ENCODE measurements around the gene ATP10A. TPM values are rescaled to one million over a fixed set of nuclear protein-coding genes. Genes with fewer than 3 reads are reported as not detected.

The ATP10A gene
- total and polyA plus RNA-seq, 2 of the 8 experiments (the other 6 are each of a cell fraction or from before 2014, with no cell fraction given): 2.0 to 2.8 TPM

DNA sequence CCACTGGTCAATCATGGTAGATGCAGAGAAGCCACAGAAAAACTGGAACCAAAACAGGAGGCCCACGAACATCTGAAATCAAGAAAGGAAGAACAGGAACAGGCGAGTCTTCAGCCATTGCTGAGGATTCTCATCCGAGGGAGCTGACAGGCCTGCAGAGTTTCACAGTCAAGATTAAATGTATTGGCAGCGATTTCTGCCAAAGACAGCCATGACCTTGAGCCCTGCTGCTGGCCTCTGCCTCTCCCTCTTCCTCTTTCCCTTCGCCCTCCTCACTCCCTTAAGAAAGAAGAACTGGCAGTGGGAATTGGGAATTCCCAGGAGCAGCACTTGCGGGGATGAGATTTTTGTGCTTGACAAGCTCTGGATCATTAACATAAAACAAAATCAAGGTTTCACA is 179.7 kb downstream of the ATP10A start (continued):
- TF ChIP-seq, protein P1, sequence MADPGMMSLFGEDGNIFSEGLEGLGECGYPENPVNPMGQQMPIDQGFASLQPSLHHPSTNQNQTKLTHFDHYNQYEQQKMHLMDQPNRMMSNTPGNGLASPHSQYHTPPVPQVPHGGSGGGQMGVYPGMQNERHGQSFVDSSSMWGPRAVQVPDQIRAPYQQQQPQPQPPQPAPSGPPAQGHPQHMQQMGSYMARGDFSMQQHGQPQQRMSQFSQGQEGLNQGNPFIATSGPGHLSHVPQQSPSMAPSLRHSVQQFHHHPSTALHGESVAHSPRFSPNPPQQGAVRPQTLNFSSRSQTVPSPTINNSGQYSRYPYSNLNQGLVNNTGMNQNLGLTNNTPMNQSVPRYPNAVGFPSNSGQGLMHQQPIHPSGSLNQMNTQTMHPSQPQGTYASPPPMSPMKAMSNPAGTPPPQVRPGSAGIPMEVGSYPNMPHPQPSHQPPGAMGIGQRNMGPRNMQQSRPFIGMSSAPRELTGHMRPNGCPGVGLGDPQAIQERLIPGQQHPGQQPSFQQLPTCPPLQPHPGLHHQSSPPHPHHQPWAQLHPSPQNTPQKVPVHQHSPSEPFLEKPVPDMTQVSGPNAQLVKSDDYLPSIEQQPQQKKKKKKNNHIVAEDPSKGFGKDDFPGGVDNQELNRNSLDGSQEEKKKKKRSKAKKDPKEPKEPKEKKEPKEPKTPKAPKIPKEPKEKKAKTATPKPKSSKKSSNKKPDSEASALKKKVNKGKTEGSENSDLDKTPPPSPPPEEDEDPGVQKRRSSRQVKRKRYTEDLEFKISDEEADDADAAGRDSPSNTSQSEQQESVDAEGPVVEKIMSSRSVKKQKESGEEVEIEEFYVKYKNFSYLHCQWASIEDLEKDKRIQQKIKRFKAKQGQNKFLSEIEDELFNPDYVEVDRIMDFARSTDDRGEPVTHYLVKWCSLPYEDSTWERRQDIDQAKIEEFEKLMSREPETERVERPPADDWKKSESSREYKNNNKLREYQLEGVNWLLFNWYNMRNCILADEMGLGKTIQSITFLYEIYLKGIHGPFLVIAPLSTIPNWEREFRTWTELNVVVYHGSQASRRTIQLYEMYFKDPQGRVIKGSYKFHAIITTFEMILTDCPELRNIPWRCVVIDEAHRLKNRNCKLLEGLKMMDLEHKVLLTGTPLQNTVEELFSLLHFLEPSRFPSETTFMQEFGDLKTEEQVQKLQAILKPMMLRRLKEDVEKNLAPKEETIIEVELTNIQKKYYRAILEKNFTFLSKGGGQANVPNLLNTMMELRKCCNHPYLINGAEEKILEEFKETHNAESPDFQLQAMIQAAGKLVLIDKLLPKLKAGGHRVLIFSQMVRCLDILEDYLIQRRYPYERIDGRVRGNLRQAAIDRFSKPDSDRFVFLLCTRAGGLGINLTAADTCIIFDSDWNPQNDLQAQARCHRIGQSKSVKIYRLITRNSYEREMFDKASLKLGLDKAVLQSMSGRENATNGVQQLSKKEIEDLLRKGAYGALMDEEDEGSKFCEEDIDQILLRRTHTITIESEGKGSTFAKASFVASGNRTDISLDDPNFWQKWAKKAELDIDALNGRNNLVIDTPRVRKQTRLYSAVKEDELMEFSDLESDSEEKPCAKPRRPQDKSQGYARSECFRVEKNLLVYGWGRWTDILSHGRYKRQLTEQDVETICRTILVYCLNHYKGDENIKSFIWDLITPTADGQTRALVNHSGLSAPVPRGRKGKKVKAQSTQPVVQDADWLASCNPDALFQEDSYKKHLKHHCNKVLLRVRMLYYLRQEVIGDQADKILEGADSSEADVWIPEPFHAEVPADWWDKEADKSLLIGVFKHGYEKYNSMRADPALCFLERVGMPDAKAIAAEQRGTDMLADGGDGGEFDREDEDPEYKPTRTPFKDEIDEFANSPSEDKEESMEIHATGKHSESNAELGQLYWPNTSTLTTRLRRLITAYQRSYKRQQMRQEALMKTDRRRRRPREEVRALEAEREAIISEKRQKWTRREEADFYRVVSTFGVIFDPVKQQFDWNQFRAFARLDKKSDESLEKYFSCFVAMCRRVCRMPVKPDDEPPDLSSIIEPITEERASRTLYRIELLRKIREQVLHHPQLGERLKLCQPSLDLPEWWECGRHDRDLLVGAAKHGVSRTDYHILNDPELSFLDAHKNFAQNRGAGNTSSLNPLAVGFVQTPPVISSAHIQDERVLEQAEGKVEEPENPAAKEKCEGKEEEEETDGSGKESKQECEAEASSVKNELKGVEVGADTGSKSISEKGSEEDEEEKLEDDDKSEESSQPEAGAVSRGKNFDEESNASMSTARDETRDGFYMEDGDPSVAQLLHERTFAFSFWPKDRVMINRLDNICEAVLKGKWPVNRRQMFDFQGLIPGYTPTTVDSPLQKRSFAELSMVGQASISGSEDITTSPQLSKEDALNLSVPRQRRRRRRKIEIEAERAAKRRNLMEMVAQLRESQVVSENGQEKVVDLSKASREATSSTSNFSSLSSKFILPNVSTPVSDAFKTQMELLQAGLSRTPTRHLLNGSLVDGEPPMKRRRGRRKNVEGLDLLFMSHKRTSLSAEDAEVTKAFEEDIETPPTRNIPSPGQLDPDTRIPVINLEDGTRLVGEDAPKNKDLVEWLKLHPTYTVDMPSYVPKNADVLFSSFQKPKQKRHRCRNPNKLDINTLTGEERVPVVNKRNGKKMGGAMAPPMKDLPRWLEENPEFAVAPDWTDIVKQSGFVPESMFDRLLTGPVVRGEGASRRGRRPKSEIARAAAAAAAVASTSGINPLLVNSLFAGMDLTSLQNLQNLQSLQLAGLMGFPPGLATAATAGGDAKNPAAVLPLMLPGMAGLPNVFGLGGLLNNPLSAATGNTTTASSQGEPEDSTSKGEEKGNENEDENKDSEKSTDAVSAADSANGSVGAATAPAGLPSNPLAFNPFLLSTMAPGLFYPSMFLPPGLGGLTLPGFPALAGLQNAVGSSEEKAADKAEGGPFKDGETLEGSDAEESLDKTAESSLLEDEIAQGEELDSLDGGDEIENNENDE (IDR thresholded peaks at IDR 0.05; ENCODE audit: insufficient replicate concordance, low read length): no peak
- TF ChIP-seq BCL11A (IDR thresholded peaks at IDR 0.05; ENCODE audit: low read depth in 2 of 2, low read length in 2 of 2): no peak
- TF ChIP-seq CBX5 (IDR thresholded peaks at IDR 0.05; ENCODE audit: low read depth, low read length): no peak
- no peak for TF ChIP-seq PHF8 (conservative IDR thresholded peaks at IDR 0.05; ENCODE audit: low read depth, low read length)
- no peak for TF ChIP-seq TEAD4 (IDR thresholded peaks at IDR 0.05; ENCODE audit: low read depth, low read length)
- no peak for TF ChIP-seq TAF1 (IDR thresholded peaks at IDR 0.05; ENCODE audit: low read depth, low read length)

Measured in H1 (cell line).